Measurements from ENCODE around the gene PDE1C. TPM values are rescaled to one million over a fixed set of nuclear protein-coding genes. Genes with fewer than 3 reads are reported as not detected.

Gene PDE1C
- total RNA-seq, 2 experiments from 2014 or later: not detected

GRCh38 chr7:31955641-31956040, 114.6 kb downstream of the PDE1C start:
- Mint-ChIP-seq H3K4me1 (no peaks in the 10 kb centered on the region), H3K4me3 (no peak overlapping the region), H3K9me3 (ENCODE audit: low read depth) (no peaks in the 10 kb centered on the region), H3K36me3 (ENCODE audit: low read depth) (no peaks in the 10 kb centered on the region), H3K27me3 (no peaks in the 10 kb centered on the region), H3K27ac (no peak overlapping the region)
- CTCF ChIA-PET: no interaction called here
- DNase-seq (no peak), ATAC-seq (no peak)
- intact Hi-C loops (cut with DNase I, micrococcal nuclease): loop anchor here in 1 of 2 experiments (10.0 kb wide), 1 partner anchor 81 kb away; no protein-coding TSS in a partner anchor
- POLR2A ChIA-PET: interaction anchor here (0.6 kb wide), 1 partner anchor 157 kb away, joined by 4 read pairs; no protein-coding TSS in a partner anchor

GRCh38 chr7:31955021-31955420, 115.2 kb downstream of the PDE1C start:
- Mint-ChIP-seq H3K36me3 (ENCODE audit: low read depth) (no peaks in the 10 kb centered on the region), H3K27ac (no peak overlapping the region), H3K9me3 (ENCODE audit: low read depth) (peaks cover 3% of the 10 kb centered on the region), H3K4me3 (no peak overlapping the region), H3K27me3 (no peaks in the 10 kb centered on the region), H3K4me1 (no peaks in the 10 kb centered on the region)
- ATAC-seq (no peak), DNase-seq (no peak)
- CTCF ChIA-PET: no interaction called here
- intact Hi-C loops (cut with DNase I, micrococcal nuclease): loop anchor here in 1 of 2 experiments (10.0 kb wide), 1 partner anchor 80 kb away; no protein-coding TSS in a partner anchor
- POLR2A ChIA-PET: interaction anchor here (0.6 kb wide), 1 partner anchor 157 kb away, joined by 4 read pairs; no protein-coding TSS in a partner anchor

GRCh38 chr7:31954500-31954899, 115.7 kb downstream of the PDE1C start:
- no peak for ATAC-seq
- intact Hi-C loops (cut with DNase I, micrococcal nuclease): loop anchor here in 1 of 2 experiments (10.0 kb wide), 1 partner anchor 80 kb away; no protein-coding TSS in a partner anchor
- H3K27me3 Mint-ChIP-seq: no peaks in the 10 kb centered on the region
- H3K4me3 Mint-ChIP-seq: no peak overlapping the region
- no peaks in the 10 kb centered on the region for H3K4me1 Mint-ChIP-seq
- H3K27ac Mint-ChIP-seq: no peak overlapping the region
- ChIA-PET CTCF (no interaction called here), POLR2A (no interaction called here)
- no peaks in the 10 kb centered on the region for H3K36me3 Mint-ChIP-seq (ENCODE audit: low read depth)
- no peak for DNase-seq
- H3K9me3 Mint-ChIP-seq (ENCODE audit: low read depth): peaks cover 3% of the 10 kb centered on the region

GRCh38 chr7:31953432-31953831, 116.8 kb downstream of the PDE1C start:
- Mint-ChIP-seq H3K4me1 (no peaks in the 10 kb centered on the region), H3K27ac (no peak overlapping the region), H3K4me3 (no peak overlapping the region), H3K36me3 (ENCODE audit: low read depth) (no peaks in the 10 kb centered on the region), H3K27me3 (no peaks in the 10 kb centered on the region), H3K9me3 (ENCODE audit: low read depth) (peaks cover 3% of the 10 kb centered on the region)
- ChIA-PET POLR2A (no interaction called here), CTCF (no interaction called here)
- no peak for ATAC-seq
- DNase-seq: no peak
- intact Hi-C loops (cut with DNase I, micrococcal nuclease): loop anchor here in 1 of 2 experiments (10.0 kb wide), 1 partner anchor 79 kb away; no protein-coding TSS in a partner anchor

- Mint-ChIP-seq H3K4me3 (no peak overlapping the region), H3K9me3 (ENCODE audit: low read depth) (peaks cover 3% of the 10 kb centered on the region), H3K36me3 (ENCODE audit: low read depth) (no peaks in the 10 kb centered on the region), H3K4me1 (no peaks in the 10 kb centered on the region), H3K27ac (no peak overlapping the region), H3K27me3 (no peaks in the 10 kb centered on the region)
- CTCF ChIA-PET: interaction anchor here (0.6 kb wide), 1 partner anchor 9 kb away, joined by 3 read pairs; no protein-coding TSS in a partner anchor
- ATAC-seq (no peak), DNase-seq (no peak)
- POLR2A ChIA-PET: no interaction called here
- intact Hi-C loops (cut with DNase I, micrococcal nuclease): loop anchor here in 1 of 2 experiments (10.0 kb wide), 1 partner anchor 75 kb away; no protein-coding TSS in a partner anchor
These were observed 120.0 kb downstream of the PDE1C start for GRCh38 chr7:31950091-31950755.

GRCh38 chr7:31948029-31948428, 122.2 kb downstream of the PDE1C start:
- no peak overlapping the region for H3K4me3 Mint-ChIP-seq
- DNase-seq (no peak), ATAC-seq (no peak)
- H3K4me1 Mint-ChIP-seq: no peaks in the 10 kb centered on the region
- H3K27me3 Mint-ChIP-seq: no peaks in the 10 kb centered on the region
- H3K9me3 Mint-ChIP-seq (ENCODE audit: low read depth): peaks cover 3% of the 10 kb centered on the region
- CTCF ChIA-PET: interaction anchor here (0.5 kb wide), 1 partner anchor 946 kb away, joined by 4 read pairs; no protein-coding TSS in a partner anchor
- H3K27ac Mint-ChIP-seq: no peak overlapping the region
- POLR2A ChIA-PET: no interaction called here
- intact Hi-C loops (cut with DNase I, micrococcal nuclease): loop anchor here in 1 of 2 experiments (5.0 kb wide), 1 partner anchor 51 kb away; no protein-coding TSS in a partner anchor
- no peaks in the 10 kb centered on the region for H3K36me3 Mint-ChIP-seq (ENCODE audit: low read depth)

- Mint-ChIP-seq H3K27ac (no peak overlapping the region), H3K36me3 (ENCODE audit: low read depth) (no peaks in the 10 kb centered on the region), H3K4me1 (no peaks in the 10 kb centered on the region), H3K4me3 (no peak overlapping the region), H3K27me3 (no peaks in the 10 kb centered on the region), H3K9me3 (ENCODE audit: low read depth) (peaks cover 1% of the 10 kb centered on the region)
- DNase-seq: no peak
- CTCF ChIA-PET: no interaction called here
- ATAC-seq: no peak
- intact Hi-C loops (cut with DNase I, micrococcal nuclease): no loop called here
- POLR2A ChIA-PET: no interaction called here
These were observed 130.0 kb downstream of the PDE1C start for GRCh38 chr7:31940167-31940566.

- no peak for DNase-seq
- Mint-ChIP-seq H3K27me3 (no peaks in the 10 kb centered on the region), H3K4me1 (no peaks in the 10 kb centered on the region), H3K36me3 (ENCODE audit: low read depth) (no peaks in the 10 kb centered on the region), H3K27ac (no peak overlapping the region), H3K9me3 (ENCODE audit: low read depth) (peaks cover 3% of the 10 kb centered on the region), H3K4me3 (no peak overlapping the region)
- CTCF ChIA-PET: no interaction called here
- no peak for ATAC-seq
- intact Hi-C loops (cut with DNase I, micrococcal nuclease): loop anchor here in 1 of 2 experiments (5.0 kb wide), 1 partner anchor 48 kb away; no protein-coding TSS in a partner anchor
- POLR2A ChIA-PET: no interaction called here
These were observed 131.1 kb downstream of the PDE1C start for GRCh38 chr7:31939076-31939475.

GRCh38 chr7:31938650-31939049, 131.6 kb downstream of the PDE1C start:
- no peaks in the 10 kb centered on the region for H3K27me3 Mint-ChIP-seq
- no peak overlapping the region for H3K4me3 Mint-ChIP-seq
- no peaks in the 10 kb centered on the region for H3K4me1 Mint-ChIP-seq
- ChIA-PET CTCF (no interaction called here), POLR2A (no interaction called here)
- H3K36me3 Mint-ChIP-seq (ENCODE audit: low read depth): no peaks in the 10 kb centered on the region
- DNase-seq: no peak
- H3K27ac Mint-ChIP-seq: no peak overlapping the region
- intact Hi-C loops (cut with DNase I, micrococcal nuclease): loop anchor here in 1 of 2 experiments (5.0 kb wide), 1 partner anchor 49 kb away; no protein-coding TSS in a partner anchor
- H3K9me3 Mint-ChIP-seq (ENCODE audit: low read depth): peaks cover 3% of the 10 kb centered on the region
- ATAC-seq: no peak

- intact Hi-C loops (cut with DNase I, micrococcal nuclease): loop anchor here in 1 of 2 experiments (5.0 kb wide), 1 partner anchor 49 kb away; no protein-coding TSS in a partner anchor
- Mint-ChIP-seq H3K27ac (no peak overlapping the region), H3K4me1 (no peaks in the 10 kb centered on the region), H3K4me3 (no peak overlapping the region), H3K9me3 (ENCODE audit: low read depth) (peaks cover 3% of the 10 kb centered on the region), H3K36me3 (ENCODE audit: low read depth) (no peaks in the 10 kb centered on the region), H3K27me3 (no peaks in the 10 kb centered on the region)
- DNase-seq: no peak
- ChIA-PET CTCF (no interaction called here), POLR2A (no interaction called here)
- ATAC-seq: no peak
These were observed 132.2 kb downstream of the PDE1C start for GRCh38 chr7:31937982-31938381.

- intact Hi-C loops (cut with DNase I, micrococcal nuclease): loop anchor here in 1 of 2 experiments (5.0 kb wide), 1 partner anchor 52 kb away; no protein-coding TSS in a partner anchor
- ChIA-PET CTCF (interaction anchor here (0.8 kb wide), 1 partner anchor 8 kb away, joined by 3 read pairs; no protein-coding TSS in a partner anchor), POLR2A (interaction anchor here (0.6 kb wide), 1 partner anchor 481 kb away, joined by 4 read pairs; no protein-coding TSS in a partner anchor)
- H3K36me3 Mint-ChIP-seq (ENCODE audit: low read depth): no peaks in the 10 kb centered on the region
- no peak overlapping the region for H3K4me3 Mint-ChIP-seq
- no peaks in the 10 kb centered on the region for H3K4me1 Mint-ChIP-seq
- H3K9me3 Mint-ChIP-seq (ENCODE audit: low read depth): peaks cover 6% of the 10 kb centered on the region
- no peak overlapping the region for H3K27ac Mint-ChIP-seq
- DNase-seq (no peak), ATAC-seq (no peak)
- H3K27me3 Mint-ChIP-seq: no peaks in the 10 kb centered on the region
These were observed 134.8 kb downstream of the PDE1C start for GRCh38 chr7:31935124-31936054.

Measured in activated CD4-positive, alpha-beta T cell treated with anti-CD3 and anti-CD28 coated beads for 36 hours (primary cell).